ENCODE data around the gene PPM1B. TPM values are rescaled to one million over a fixed set of nuclear protein-coding genes. Genes with fewer than 3 reads are reported as not detected.
A peak's percentile ranks its signal among the peaks of the same experiment; 100 is the strongest.
"Not testable (repeated sequence)": the region's sequence is repeated elsewhere in the genome, so short reads cannot be mapped to it uniquely, and the experiment has no call there.

The PPM1B gene
- total RNA-seq, 1 donor from 2014 or later = 56.2 TPM

GRCh38 chr2:44171018-44171417 is 2.3 kb downstream of the PPM1B start:
- intact Hi-C loops (cut with micrococcal nuclease) = no loop called here
- peaks cover 59% of the 10 kb centered on the region for H3K4me1 ChIP-seq

GRCh38 chr2:44171442-44171841 is 2.8 kb downstream of the PPM1B start:
- H3K36me3 ChIP-seq; H3K27me3 ChIP-seq (ENCODE audit: low read depth); H3K9me3 ChIP-seq (replicated peaks); intact Hi-C loops (cut with micrococcal nuclease); DNase-seq: not testable (repeated sequence)
- H3K4me3 ChIP-seq = peak overlapping the region; percentile 98
- H3K27ac ChIP-seq (replicated peaks) = peak overlapping the region; percentile 94
- peaks cover 59% of the 10 kb centered on the region for H3K4me1 ChIP-seq

More at GRCh38 chr2:44171018-44171417, 2.3 kb downstream of the PPM1B start:
- Histone ChIP-seq H3K9me3 (replicated peaks) (no peaks in the 10 kb centered on the region), H3K27me3 (ENCODE audit: low read depth) (no peaks in the 10 kb centered on the region), H3K36me3 (no peaks in the 10 kb centered on the region), H3K27ac (replicated peaks) (peak overlapping the region; percentile 94), H3K4me3 (peak overlapping the region; percentile 98)
- TF ChIP-seq CTCF (IDR thresholded peaks at IDR 0.05; ENCODE audit: borderline replicate concordance) = no peak
- no peak for DNase-seq

GRCh38 chr2:44172576-44172975 is 3.9 kb downstream of the PPM1B start:
- peaks cover 66% of the 10 kb centered on the region for H3K4me1 ChIP-seq
- DNase-seq = no peak
- no peak for TF ChIP-seq CTCF (IDR thresholded peaks at IDR 0.05; ENCODE audit: borderline replicate concordance)
- intact Hi-C loops (cut with micrococcal nuclease) = no loop called here
- no peaks in the 10 kb centered on the region for H3K36me3 ChIP-seq
- H3K4me3 ChIP-seq = no peak overlapping the region
- H3K27ac ChIP-seq (replicated peaks) = no peak overlapping the region
- H3K27me3 ChIP-seq (ENCODE audit: low read depth) = no peaks in the 10 kb centered on the region
- no peaks in the 10 kb centered on the region for H3K9me3 ChIP-seq (replicated peaks)

GRCh38 chr2:44178950-44179349 is 10.3 kb downstream of the PPM1B start:
- no peak overlapping the region for H3K27ac ChIP-seq (replicated peaks)
- TF ChIP-seq CTCF (IDR thresholded peaks at IDR 0.05; ENCODE audit: borderline replicate concordance) = no peak
- no peaks in the 10 kb centered on the region for H3K36me3 ChIP-seq
- H3K4me3 ChIP-seq = no peak overlapping the region
- intact Hi-C loops (cut with micrococcal nuclease) = no loop called here
- H3K27me3 ChIP-seq (ENCODE audit: low read depth) = no peaks in the 10 kb centered on the region
- H3K4me1 ChIP-seq = peaks cover 60% of the 10 kb centered on the region
- no peak for DNase-seq
- H3K9me3 ChIP-seq (replicated peaks) = no peaks in the 10 kb centered on the region

GRCh38 chr2:44181648-44182047 is 13.0 kb downstream of the PPM1B start:
- Histone ChIP-seq H3K9me3 (replicated peaks) (no peaks in the 10 kb centered on the region), H3K4me3 (no peak overlapping the region), H3K27me3 (ENCODE audit: low read depth) (no peaks in the 10 kb centered on the region), H3K36me3 (no peaks in the 10 kb centered on the region), H3K27ac (replicated peaks) (no peak overlapping the region), H3K4me1 (peaks cover 67% of the 10 kb centered on the region)
- no peak for TF ChIP-seq CTCF (IDR thresholded peaks at IDR 0.05; ENCODE audit: borderline replicate concordance)
- intact Hi-C loops (cut with micrococcal nuclease) = no loop called here
- no peak for DNase-seq

GRCh38 chr2:44184106-44184505 is 15.4 kb downstream of the PPM1B start:
- no peaks in the 10 kb centered on the region for H3K9me3 ChIP-seq (replicated peaks)
- TF ChIP-seq CTCF (IDR thresholded peaks at IDR 0.05; ENCODE audit: borderline replicate concordance) = no peak
- no peak for DNase-seq
- no peak overlapping the region for H3K27ac ChIP-seq (replicated peaks)
- intact Hi-C loops (cut with micrococcal nuclease) = no loop called here
- no peaks in the 10 kb centered on the region for H3K36me3 ChIP-seq
- H3K27me3 ChIP-seq (ENCODE audit: low read depth) = no peaks in the 10 kb centered on the region
- no peak overlapping the region for H3K4me3 ChIP-seq
- peaks cover 58% of the 10 kb centered on the region for H3K4me1 ChIP-seq

Measured in left ventricle myocardium inferior (tissue), 1 donor.